ENCODE results near the gene DNAJC22. TPM values are rescaled to one million over a fixed set of nuclear protein-coding genes. Genes with fewer than 3 reads are reported as not detected.
A peak's percentile ranks its signal among the peaks of the same experiment; 100 is the strongest.

DNAJC22 gene
- total RNA-seq, 4 donors from 2014 or later = 0.17 to 0.34 (median 0.26) TPM; not detected in 1

DNA sequence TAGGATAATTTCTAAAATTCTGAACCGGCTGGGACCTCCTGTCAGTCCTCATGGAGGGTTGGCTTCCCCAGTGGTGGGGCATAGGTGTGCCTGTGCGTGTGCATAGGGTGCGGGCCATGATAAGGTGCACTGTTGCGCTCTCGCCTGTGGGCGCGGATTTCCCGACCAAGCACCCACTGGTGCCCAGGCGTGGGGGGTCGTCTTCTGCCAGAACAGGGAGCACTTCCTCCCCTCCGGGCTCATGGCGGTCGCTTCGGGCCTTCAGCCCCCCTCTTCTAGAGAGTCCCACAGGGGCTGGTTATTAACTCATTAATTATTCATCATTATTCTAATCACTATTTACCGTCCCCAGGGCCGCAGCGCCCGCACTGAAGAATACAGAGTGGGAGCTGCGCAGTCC is 12.5 kb upstream of the DNAJC22 start:
- intact Hi-C loops (cut with DNase I) = no loop called here
- Histone ChIP-seq H3K4me1 (peaks cover 7 to 46% (median 30%) of the 10 kb centered on the region in 4 donors), H3K36me3 (no peaks in the 10 kb centered on the region), H3K4me3 (no peak overlapping the region), H3K27ac (replicated peaks in 1 of 4) (no peak overlapping the region), H3K9me3 (no peaks in the 10 kb centered on the region), H3K27me3 (peaks cover 10 to 99% (median 46%) of the 10 kb centered on the region in 4 donors)
- DNase-seq (ENCODE audit: extremely low spot score) = no peak
- TF ChIP-seq POLR2AphosphoS5 (IDR thresholded peaks at IDR 0.05) (no peak), POLR2A (IDR thresholded peaks at IDR 0.05; ENCODE audit: low read depth) (no peak), EP300 (IDR thresholded peaks at IDR 0.05) (no peak)
- TF ChIP-seq, protein P1, sequence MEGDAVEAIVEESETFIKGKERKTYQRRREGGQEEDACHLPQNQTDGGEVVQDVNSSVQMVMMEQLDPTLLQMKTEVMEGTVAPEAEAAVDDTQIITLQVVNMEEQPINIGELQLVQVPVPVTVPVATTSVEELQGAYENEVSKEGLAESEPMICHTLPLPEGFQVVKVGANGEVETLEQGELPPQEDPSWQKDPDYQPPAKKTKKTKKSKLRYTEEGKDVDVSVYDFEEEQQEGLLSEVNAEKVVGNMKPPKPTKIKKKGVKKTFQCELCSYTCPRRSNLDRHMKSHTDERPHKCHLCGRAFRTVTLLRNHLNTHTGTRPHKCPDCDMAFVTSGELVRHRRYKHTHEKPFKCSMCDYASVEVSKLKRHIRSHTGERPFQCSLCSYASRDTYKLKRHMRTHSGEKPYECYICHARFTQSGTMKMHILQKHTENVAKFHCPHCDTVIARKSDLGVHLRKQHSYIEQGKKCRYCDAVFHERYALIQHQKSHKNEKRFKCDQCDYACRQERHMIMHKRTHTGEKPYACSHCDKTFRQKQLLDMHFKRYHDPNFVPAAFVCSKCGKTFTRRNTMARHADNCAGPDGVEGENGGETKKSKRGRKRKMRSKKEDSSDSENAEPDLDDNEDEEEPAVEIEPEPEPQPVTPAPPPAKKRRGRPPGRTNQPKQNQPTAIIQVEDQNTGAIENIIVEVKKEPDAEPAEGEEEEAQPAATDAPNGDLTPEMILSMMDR (IDR thresholded peaks at IDR 0.05) = no peak
- WGBS = 67% methylated on average over 18 of the region's 19 CpGs

DNA sequence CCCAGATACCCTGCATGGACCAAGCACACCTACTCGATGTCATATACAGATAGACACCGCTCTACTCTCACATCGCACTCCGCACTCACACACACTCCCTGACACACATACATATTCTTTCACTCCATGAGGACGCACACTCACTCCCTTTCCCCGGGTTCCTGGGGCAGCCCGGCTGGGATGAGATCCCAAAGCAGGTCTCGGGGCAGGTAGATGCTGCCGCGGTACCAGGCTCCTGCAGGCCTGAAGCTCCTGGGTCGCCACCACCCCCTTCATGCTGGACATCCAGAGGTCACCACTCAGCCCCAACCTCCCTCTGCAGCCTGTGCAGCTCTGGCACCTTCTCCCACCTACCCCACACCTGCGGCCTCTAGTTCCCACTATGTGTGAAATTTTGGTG is 12.0 kb upstream of the DNAJC22 start:
- no peaks in the 10 kb centered on the region for H3K36me3 ChIP-seq
- H3K4me1 ChIP-seq = peaks cover 7 to 46% (median 30%) of the 10 kb centered on the region in 4 donors
- no peak overlapping the region for H3K27ac ChIP-seq (replicated peaks in 1 of 4)
- 60% methylated on average over 9 of the region's 12 CpGs for WGBS
- DNase-seq (ENCODE audit: extremely low spot score) = peak; percentile 75
- no peak overlapping the region for H3K4me3 ChIP-seq
- TF ChIP-seq EP300 (IDR thresholded peaks at IDR 0.05) = no peak
- TF ChIP-seq, protein P1 (IDR thresholded peaks at IDR 0.05) = no peak
- peaks cover 10 to 99% (median 46%) of the 10 kb centered on the region in 4 donors for H3K27me3 ChIP-seq
- intact Hi-C loops (cut with DNase I) = no loop called here
- no peaks in the 10 kb centered on the region for H3K9me3 ChIP-seq

- Histone ChIP-seq H3K27ac (replicated peaks in 1 of 4) (no peak overlapping the region), H3K27me3 (peaks cover 10 to 96% (median 46%) of the 10 kb centered on the region in 4 donors), H3K4me3 (no peak overlapping the region), H3K36me3 (no peaks in the 10 kb centered on the region), H3K4me1 (peaks cover 7 to 46% (median 30%) of the 10 kb centered on the region in 4 donors), H3K9me3 (no peaks in the 10 kb centered on the region)
- peak; percentile 81 for DNase-seq (ENCODE audit: extremely low spot score)
- intact Hi-C loops (cut with DNase I) = no loop called here
- TF ChIP-seq, protein P1 (IDR thresholded peaks at IDR 0.05) = no peak
- TF ChIP-seq POLR2AphosphoS5 (IDR thresholded peaks at IDR 0.05) (no peak), EP300 (IDR thresholded peaks at IDR 0.05) (no peak), POLR2A (IDR thresholded peaks at IDR 0.05; ENCODE audit: low read depth) (no peak)
- WGBS = 79% methylated on average over 16 of the region's 16 CpGs
Observed at GRCh38 chr12:49335118-49335954, 11.4 kb upstream of the DNAJC22 start.

DNA sequence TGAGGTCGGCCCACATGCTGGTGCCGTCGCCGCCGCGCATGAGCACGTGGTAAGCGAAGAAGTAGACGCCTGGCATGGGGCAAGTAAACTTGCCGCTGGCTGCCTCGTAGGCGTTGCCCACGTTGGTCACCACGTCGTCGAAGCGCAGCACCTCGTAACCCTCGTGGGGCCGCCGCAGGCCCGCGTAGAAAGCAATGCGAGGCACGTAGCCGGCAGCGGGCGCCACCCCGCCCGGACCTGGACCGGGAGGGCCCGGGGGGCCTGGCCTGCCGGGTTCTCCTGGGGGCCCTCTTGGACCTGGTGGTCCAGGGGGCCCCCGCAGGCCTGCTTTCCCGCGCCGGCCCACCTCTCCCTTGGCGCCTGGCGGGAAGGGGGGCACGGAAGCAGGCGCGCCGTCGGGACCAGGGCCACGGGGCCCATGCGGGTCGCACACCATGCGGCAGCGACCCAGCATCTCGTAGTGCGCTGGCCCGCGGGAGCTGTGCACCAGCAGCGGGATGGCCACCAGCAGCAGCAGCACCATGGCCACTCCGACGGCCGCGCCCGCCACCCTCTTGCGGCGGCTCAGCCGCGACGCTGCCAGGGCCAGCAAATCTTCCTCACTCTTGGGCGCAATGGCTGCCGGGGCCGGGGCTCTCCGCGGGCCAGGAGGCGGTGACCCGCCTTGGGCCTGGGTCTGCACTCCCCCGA is 10.6 kb upstream of the DNAJC22 start:
- DNase-seq (ENCODE audit: extremely low spot score) = no peak
- H3K4me1 ChIP-seq = peaks cover 7 to 46% (median 30%) of the 10 kb centered on the region in 4 donors
- TF ChIP-seq POLR2A (IDR thresholded peaks at IDR 0.05; ENCODE audit: low read depth) (no peak), EP300 (IDR thresholded peaks at IDR 0.05) (no peak), POLR2AphosphoS5 (IDR thresholded peaks at IDR 0.05) (no peak)
- TF ChIP-seq, protein P1 (IDR thresholded peaks at IDR 0.05) = no peak
- 46% methylated on average over 11 of the region's 72 CpGs for WGBS
- peak overlapping the region in 2 of 4 donors; percentile 40 to 43 for H3K4me3 ChIP-seq
- H3K27me3 ChIP-seq = peaks cover 10 to 89% (median 44%) of the 10 kb centered on the region in 4 donors
- H3K9me3 ChIP-seq = no peaks in the 10 kb centered on the region
- no peak overlapping the region for H3K27ac ChIP-seq (replicated peaks in 1 of 4)
- intact Hi-C loops (cut with DNase I) = no loop called here
- H3K36me3 ChIP-seq = no peaks in the 10 kb centered on the region
